ENCODE data around the gene KLHL22.
"Not testable (repeated sequence)": the region's sequence is repeated elsewhere in the genome, so short reads cannot be mapped to it uniquely, and the experiment has no call there.

The KLHL22 gene

GRCh38 chr22:20509344-20510047 is 13.9 kb upstream of the KLHL22 start:
- H3K27me3 ChIP-seq (ENCODE audit: low read depth, low read length), result no peaks in the 10 kb centered on the region
- H3K9me3 ChIP-seq (ENCODE audit: insufficient read depth, low read length), result no peaks in the 10 kb centered on the region
- peaks cover 57% of the 10 kb centered on the region for H4K20me1 ChIP-seq (ENCODE audit: insufficient read depth, low read length)
- H3K27ac ChIP-seq (ENCODE audit: low read length), result peak overlapping the region; percentile 9; the same call in 1 of the 2 replicates
- peak overlapping the region; percentile 58 for H3K9ac ChIP-seq (ENCODE audit: low read length)
- H3K36me3 ChIP-seq (replicated peaks; ENCODE audit: low read depth, low read length), result peaks cover 17% of the 10 kb centered on the region
- peak overlapping the region; percentile 92 for H3K4me2 ChIP-seq (ENCODE audit: low read length)
- no peak overlapping the region for H2AFZ ChIP-seq (ENCODE audit: low read depth, low read length)
- TF ChIP-seq CTCF (IDR thresholded peaks at IDR 0.05; ENCODE audit: low read depth, low read length) (no peak), EZH2phosphoT487 (IDR thresholded peaks at IDR 0.05; ENCODE audit: low read depth) (no peak)
- H3K4me3 ChIP-seq (ENCODE audit: low read length), result peak overlapping the region; percentile 88
- H3K79me2 ChIP-seq (ENCODE audit: low read length), result peaks cover 71% of the 10 kb centered on the region
- peaks cover 35% of the 10 kb centered on the region for H3K4me1 ChIP-seq (ENCODE audit: low read length)

- no peaks in the 10 kb centered on the region for H3K9me3 ChIP-seq (ENCODE audit: insufficient read depth, low read length)
- peaks cover 11% of the 10 kb centered on the region for H3K36me3 ChIP-seq (replicated peaks; ENCODE audit: low read depth, low read length)
- TF ChIP-seq CTCF (IDR thresholded peaks at IDR 0.05; ENCODE audit: low read depth, low read length), result no peak
- no peak for TF ChIP-seq EZH2phosphoT487 (IDR thresholded peaks at IDR 0.05; ENCODE audit: low read depth)
- H3K4me1 ChIP-seq (ENCODE audit: low read length), result peaks cover 35% of the 10 kb centered on the region
- peak overlapping the region; percentile 58 for H3K9ac ChIP-seq (ENCODE audit: low read length)
- H3K79me2 ChIP-seq (ENCODE audit: low read length), result peaks cover 65% of the 10 kb centered on the region
- no peaks in the 10 kb centered on the region for H3K27me3 ChIP-seq (ENCODE audit: low read depth, low read length)
- H4K20me1 ChIP-seq (ENCODE audit: insufficient read depth, low read length), result peaks cover 50% of the 10 kb centered on the region
- no peak overlapping the region for H2AFZ ChIP-seq (ENCODE audit: low read depth, low read length)
- H3K27ac ChIP-seq (ENCODE audit: low read length), result peak overlapping the region; percentile 9; the same call in 1 of the 2 replicates
- peak overlapping the region; percentile 92 for H3K4me2 ChIP-seq (ENCODE audit: low read length)
- H3K4me3 ChIP-seq (ENCODE audit: low read length), result peak overlapping the region; percentile 88
Measured at GRCh38 chr22:20508815-20509271, 13.2 kb upstream of the KLHL22 start.

- not testable (repeated sequence) for H2AFZ ChIP-seq (ENCODE audit: low read depth, low read length); H3K27me3 ChIP-seq (ENCODE audit: low read depth, low read length); H3K9me3 ChIP-seq (ENCODE audit: insufficient read depth, low read length); H3K36me3 ChIP-seq (replicated peaks; ENCODE audit: low read depth, low read length)
- Histone ChIP-seq H3K4me3 (ENCODE audit: low read length) (peak overlapping the region; percentile 88), H3K27ac (ENCODE audit: low read length) (peak overlapping the region; percentile 61), H3K9ac (ENCODE audit: low read length) (peak overlapping the region; percentile 93), H4K20me1 (ENCODE audit: insufficient read depth, low read length) (peaks cover 44% of the 10 kb centered on the region), H3K4me1 (ENCODE audit: low read length) (peaks cover 35% of the 10 kb centered on the region), H3K79me2 (ENCODE audit: low read length) (peaks cover 59% of the 10 kb centered on the region), H3K4me2 (ENCODE audit: low read length) (peak overlapping the region; percentile 92)
Measured at GRCh38 chr22:20508067-20508755, 12.6 kb upstream of the KLHL22 start.

GRCh38 chr22:20507253-20508066 is 11.9 kb upstream of the KLHL22 start, which contains the start of gene MED15:
Gene MED15 (plus strand): TSS chr22:20507610. CDS start chr22:20507679, 69 bp downstream.
- Histone ChIP-seq H3K4me1 (ENCODE audit: low read length) (peaks cover 35% of the 10 kb centered on the region), H3K27me3 (ENCODE audit: low read depth, low read length) (no peaks in the 10 kb centered on the region), H3K9ac (ENCODE audit: low read length) (peak within 1 kb of the TSS; percentile 93), H3K79me2 (ENCODE audit: low read length) (peaks cover 51% of the 10 kb centered on the region), H3K4me2 (ENCODE audit: low read length) (peak within 1 kb of the TSS; percentile 92), H4K20me1 (ENCODE audit: insufficient read depth, low read length) (peaks cover 39% of the 10 kb centered on the region), H3K36me3 (replicated peaks; ENCODE audit: low read depth, low read length) (peaks cover 7% of the 10 kb centered on the region), H3K4me3 (ENCODE audit: low read length) (peak within 1 kb of the TSS; percentile 88), H2AFZ (ENCODE audit: low read depth, low read length) (peak within 1 kb of the TSS; percentile 88; the same call in 1 of the 2 replicates), H3K27ac (ENCODE audit: low read length) (peak within 1 kb of the TSS; percentile 61), H3K9me3 (ENCODE audit: insufficient read depth, low read length) (no peaks in the 10 kb centered on the region)
- no peak for TF ChIP-seq EZH2phosphoT487 (IDR thresholded peaks at IDR 0.05; ENCODE audit: low read depth)
- no peak for TF ChIP-seq CTCF (IDR thresholded peaks at IDR 0.05; ENCODE audit: low read depth, low read length)
